WTC11 (cell line): Measurements from ENCODE around the gene OGFOD2.

Experiments
- CTCF ChIP-seq: fragments of 200-600 bp; IDR thresholded peaks from 2 replicates; pipeline ENCODE4 v1.8.0; 2022; ENCODE audit warnings: antibody characterized with exemption
- ELF4 ChIP-seq: sonication (generic); formaldehyde crosslinking; IDR thresholded peaks from 2 replicates; pipeline ENCODE4 v1.8.1; 2022; ENCODE audit warnings: low read depth, mild to moderate bottlenecking, moderate library complexity, missing genetic modification reagents
- ESRRA ChIP-seq: sonication (generic); formaldehyde crosslinking; IDR thresholded peaks from 2 replicates; pipeline ENCODE4 v1.8.1; 2022; ENCODE audit warnings: mild to moderate bottlenecking, missing genetic modification reagents, borderline replicate concordance
- NFE2L1 ChIP-seq: sonication (generic); formaldehyde crosslinking; IDR thresholded peaks from 2 replicates; pipeline ENCODE4 v1.8.1; 2023; ENCODE audit warnings: missing genetic modification reagents
- NR1H2 ChIP-seq: sonication (generic); formaldehyde crosslinking; IDR thresholded peaks from 2 replicates; pipeline ENCODE4 v1.9.0; 2021; ENCODE audit warnings: mild to moderate bottlenecking, moderate library complexity, missing genetic modification reagents
- NR2C2 ChIP-seq: sonication (generic); formaldehyde crosslinking; IDR thresholded peaks from 2 replicates; pipeline ENCODE4 v1.8.0; 2022; ENCODE audit warnings: mild to moderate bottlenecking, missing genetic modification reagents
- TEAD4 ChIP-seq: sonication (generic); formaldehyde crosslinking; IDR thresholded peaks from 2 replicates; pipeline ENCODE4 v1.8.0; 2022; ENCODE audit warnings: mild to moderate bottlenecking, missing genetic modification reagents
- ZNF396 ChIP-seq: fragments of 250-450 bp; sonication (Bioruptor Pico); IDR thresholded peaks from 2 replicates; pipeline ENCODE4 v1.8.0; 2021; ENCODE audit warnings: mild to moderate bottlenecking, moderate library complexity, borderline replicate concordance
- TF ChIP-seq, protein P1 (sequence below): sonication (generic); formaldehyde crosslinking; conservative IDR thresholded peaks from 2 replicates; pipeline ENCODE4 v1.8.1; 2023; ENCODE audit warnings: mild to moderate bottlenecking, low read depth, missing genetic modification reagents, moderate library complexity

DNA sequence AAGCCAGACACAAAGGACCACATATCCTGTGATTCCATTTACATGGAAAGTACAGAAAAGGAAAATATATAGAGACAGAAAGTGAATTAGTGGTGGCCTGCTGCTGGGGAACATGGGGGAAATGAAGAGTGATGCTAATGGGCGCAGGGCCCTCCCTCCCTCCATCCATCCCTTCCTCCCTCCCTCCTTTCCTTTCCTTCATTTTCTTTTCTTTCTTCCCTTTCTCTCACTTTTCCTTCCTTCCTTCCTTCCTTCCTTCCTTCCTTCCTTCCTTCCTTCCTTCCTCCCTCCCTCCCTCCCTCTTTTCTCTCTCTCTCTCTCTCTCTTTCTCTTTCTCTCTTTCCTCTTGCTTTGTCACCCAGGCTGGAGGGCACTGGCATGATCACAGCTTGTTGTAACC, 42.7 kb downstream of the OGFOD2 start:
- TF ChIP-seq CTCF (no peak), ESRRA (CRISPR knock-in tag) (no peak), NR2C2 (CRISPR knock-in tag) (no peak), TEAD4 (CRISPR knock-in tag) (no peak), NR1H2 (CRISPR knock-in tag) (no peak), ZNF396 (CRISPR knock-in tag) (no peak), NFE2L1 (CRISPR knock-in tag) (no peak), ELF4 (CRISPR knock-in tag) (no peak)
- TF ChIP-seq, protein P1, sequence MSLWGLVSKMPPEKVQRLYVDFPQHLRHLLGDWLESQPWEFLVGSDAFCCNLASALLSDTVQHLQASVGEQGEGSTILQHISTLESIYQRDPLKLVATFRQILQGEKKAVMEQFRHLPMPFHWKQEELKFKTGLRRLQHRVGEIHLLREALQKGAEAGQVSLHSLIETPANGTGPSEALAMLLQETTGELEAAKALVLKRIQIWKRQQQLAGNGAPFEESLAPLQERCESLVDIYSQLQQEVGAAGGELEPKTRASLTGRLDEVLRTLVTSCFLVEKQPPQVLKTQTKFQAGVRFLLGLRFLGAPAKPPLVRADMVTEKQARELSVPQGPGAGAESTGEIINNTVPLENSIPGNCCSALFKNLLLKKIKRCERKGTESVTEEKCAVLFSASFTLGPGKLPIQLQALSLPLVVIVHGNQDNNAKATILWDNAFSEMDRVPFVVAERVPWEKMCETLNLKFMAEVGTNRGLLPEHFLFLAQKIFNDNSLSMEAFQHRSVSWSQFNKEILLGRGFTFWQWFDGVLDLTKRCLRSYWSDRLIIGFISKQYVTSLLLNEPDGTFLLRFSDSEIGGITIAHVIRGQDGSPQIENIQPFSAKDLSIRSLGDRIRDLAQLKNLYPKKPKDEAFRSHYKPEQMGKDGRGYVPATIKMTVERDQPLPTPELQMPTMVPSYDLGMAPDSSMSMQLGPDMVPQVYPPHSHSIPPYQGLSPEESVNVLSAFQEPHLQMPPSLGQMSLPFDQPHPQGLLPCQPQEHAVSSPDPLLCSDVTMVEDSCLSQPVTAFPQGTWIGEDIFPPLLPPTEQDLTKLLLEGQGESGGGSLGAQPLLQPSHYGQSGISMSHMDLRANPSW (CRISPR knock-in tag), result no peak
